Metanephros (tissue), 2 donors: Measurements from ENCODE around the gene SLC9C1. TPM values are rescaled to one million over a fixed set of nuclear protein-coding genes. Genes with fewer than 3 reads are reported as not detected.

ENCODE experiments used
- small RNA-seq: library from RNA; depleted of rRNA; stranded (forward); fragments of <200 nt; gene quantifications from one replicate; pipeline ENCODE3, GENCODE V24; 2014; ENCODE audit warnings: low replicate concordance
- total RNA-seq: library from RNA; depleted of rRNA; stranded (reverse); fragments of >200 nt; gene quantifications from one replicate; pipeline ENCODE4 v1.2.3, GENCODE V29; 2014

Gene SLC9C1
- 1.5 TPM for total RNA-seq

DNA sequence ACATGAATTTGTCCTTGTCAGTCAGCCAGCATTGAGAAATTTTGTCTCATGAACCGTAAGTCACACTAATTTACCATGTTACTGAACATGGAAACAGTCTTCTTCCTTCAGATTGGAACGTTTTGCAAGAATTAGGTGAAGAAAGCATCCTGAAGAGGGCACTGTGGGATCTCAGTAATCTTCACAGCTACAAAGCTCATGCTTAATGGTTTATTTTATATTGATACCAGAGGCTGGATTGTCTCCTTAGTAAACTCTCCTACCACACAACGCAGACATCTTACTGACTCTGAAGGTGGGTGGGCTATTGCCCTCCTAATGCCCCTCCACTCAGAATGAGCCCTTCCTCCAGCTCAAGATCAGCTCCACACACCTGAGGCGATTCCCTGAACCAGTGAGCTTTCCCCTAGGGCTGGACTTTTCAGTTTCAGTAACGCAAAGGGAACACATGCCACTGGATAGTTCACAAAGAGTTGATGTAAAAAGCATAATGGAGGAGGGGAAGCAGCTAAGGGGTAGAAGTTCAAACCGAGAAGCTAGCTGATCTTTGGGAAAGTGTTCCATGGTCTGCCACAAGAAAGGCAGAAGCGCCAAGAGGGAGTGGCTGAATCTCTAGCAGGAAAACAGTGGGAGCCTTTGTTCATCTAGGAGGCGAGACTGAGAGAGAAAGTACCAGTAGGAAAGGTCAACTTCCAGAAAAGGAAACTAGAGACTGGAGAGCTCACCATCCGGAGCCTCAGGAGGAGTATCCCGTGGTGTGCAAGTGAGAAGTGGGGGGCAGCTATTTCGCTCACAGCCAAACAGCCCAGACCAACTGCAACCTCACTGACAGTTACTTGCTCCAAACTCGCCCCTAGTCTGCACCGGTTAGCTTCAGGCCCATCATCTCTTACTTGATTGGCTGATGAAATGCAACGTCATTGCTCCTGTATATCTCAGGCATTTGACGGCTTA, at the start of gene SLC9C1:
SLC9C1 (minus strand) TSS at position 849 of the 954 bp plus-strand sequence. CDS start 7,425 bp downstream, outside the sequence.

DNA sequence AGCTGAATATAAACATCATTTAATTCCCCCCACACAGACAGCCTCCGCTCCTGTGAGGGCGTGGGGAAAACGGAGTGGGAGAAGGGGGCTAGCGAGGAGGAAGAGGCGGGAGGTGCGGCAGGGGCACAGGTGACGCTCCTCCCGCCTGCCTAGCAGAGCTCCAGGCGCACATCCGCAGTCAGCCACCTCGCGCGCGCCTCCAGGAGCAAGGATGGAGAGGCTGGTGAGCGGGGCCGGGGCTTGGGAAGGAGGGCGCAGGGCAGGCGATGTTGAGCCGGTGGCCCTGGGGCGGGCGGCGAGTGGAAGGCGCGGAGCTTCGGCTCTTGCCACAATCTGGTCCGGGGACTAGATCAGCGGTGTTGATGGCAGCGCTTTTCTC, 39.0 kb upstream of the SLC9C1 start, which contains the start of gene CD200:
CD200 (plus strand) TSS at position 155 of the 379 bp plus-strand sequence; CDS start at position 212, 57 bp downstream.

GRCh38 chr3:112132975-112133448, 161.0 kb downstream of the SLC9C1 start, which contains the start of gene GCSAM:
Gene GCSAM (minus strand): TSS chr3:112133248. CDS start chr3:112133120, 128 bp downstream.

Small RNA genes within 50 kb of the gene (small RNA-seq; reads per million reads assigned to genes)
- gene MIR567, result not detected

Other genes starting within 250 kb of the SLC9C1 start
- 8.2 TPM for gene C3orf52, start 207.8 kb downstream of the SLC9C1 start, total RNA-seq
- gene GCSAM, start 161.0 kb downstream of the SLC9C1 start, total RNA-seq, result 0.99 TPM
- 13.4 TPM for gene CD200, start 38.9 kb upstream of the SLC9C1 start, total RNA-seq
- gene BTLA, start 205.3 kb upstream of the SLC9C1 start, total RNA-seq, result 0.23 TPM